BJ (cell line): Measurements from ENCODE around the gene UBE2E1. TPM values are rescaled to one million over a fixed set of nuclear protein-coding genes. Genes with fewer than 3 reads are reported as not detected.

Source experiments
- CTCF ChIA-PET: fragments of 350-600 bp; formaldehyde crosslinking; extraction: SDS; loops from one replicate; lab custom pipeline; 2021; ENCODE audit warnings: antibody characterized with exemption, inconsistent platforms; lab: Yijun Ruan, JAX
- POLR2A ChIA-PET: fragments of 300-600 bp; sonication (Branson Sonifier 250); formaldehyde crosslinking; extraction: SDS; loops from one replicate; lab custom pipeline; 2021; ENCODE audit warnings: antibody characterized with exemption; lab: Charles Lee
- DNase-seq: peaks from one replicate; pipeline ENCODE4 v3.0.0-alpha.2; 2011; ENCODE audit warnings: low read depth
- H3K27me3 ChIP-seq: 2 replicates; pipeline ENCODE4 v1.6.0; 2011; ENCODE audit warnings: low read length; ENCODE audit not compliant: control insufficient read depth, insufficient read depth
- H3K36me3 ChIP-seq: 2 replicates; pipeline ENCODE4 v1.5.1; 2011; ENCODE audit warnings: low read length; ENCODE audit not compliant: control insufficient read depth, insufficient read depth
- H3K4me3 ChIP-seq: 2 replicates; pipeline ENCODE4 v1.5.1; 2011; ENCODE audit warnings: low read depth, mild to moderate bottlenecking, control low read depth, low read length
- polyA plus RNA-seq: library from polyadenylated mRNA; depleted of rRNA; stranded (reverse); fragments of >200 nt; gene quantifications from 2 replicates; pipeline ENCODE4 v1.2.3, GENCODE V29; 2011
- TF ChIP-seq, protein P1 (sequence below): IDR thresholded peaks from 2 replicates; pipeline ENCODE4 v1.5.1; 2011; ENCODE audit warnings: low read depth, mild to moderate bottlenecking, control low read depth, inconsistent platforms, low read length, moderate library complexity; ENCODE audit not compliant: insufficient read depth

The UBE2E1 gene
- polyA plus RNA-seq, 1 experiment = 70.0 TPM

DNA sequence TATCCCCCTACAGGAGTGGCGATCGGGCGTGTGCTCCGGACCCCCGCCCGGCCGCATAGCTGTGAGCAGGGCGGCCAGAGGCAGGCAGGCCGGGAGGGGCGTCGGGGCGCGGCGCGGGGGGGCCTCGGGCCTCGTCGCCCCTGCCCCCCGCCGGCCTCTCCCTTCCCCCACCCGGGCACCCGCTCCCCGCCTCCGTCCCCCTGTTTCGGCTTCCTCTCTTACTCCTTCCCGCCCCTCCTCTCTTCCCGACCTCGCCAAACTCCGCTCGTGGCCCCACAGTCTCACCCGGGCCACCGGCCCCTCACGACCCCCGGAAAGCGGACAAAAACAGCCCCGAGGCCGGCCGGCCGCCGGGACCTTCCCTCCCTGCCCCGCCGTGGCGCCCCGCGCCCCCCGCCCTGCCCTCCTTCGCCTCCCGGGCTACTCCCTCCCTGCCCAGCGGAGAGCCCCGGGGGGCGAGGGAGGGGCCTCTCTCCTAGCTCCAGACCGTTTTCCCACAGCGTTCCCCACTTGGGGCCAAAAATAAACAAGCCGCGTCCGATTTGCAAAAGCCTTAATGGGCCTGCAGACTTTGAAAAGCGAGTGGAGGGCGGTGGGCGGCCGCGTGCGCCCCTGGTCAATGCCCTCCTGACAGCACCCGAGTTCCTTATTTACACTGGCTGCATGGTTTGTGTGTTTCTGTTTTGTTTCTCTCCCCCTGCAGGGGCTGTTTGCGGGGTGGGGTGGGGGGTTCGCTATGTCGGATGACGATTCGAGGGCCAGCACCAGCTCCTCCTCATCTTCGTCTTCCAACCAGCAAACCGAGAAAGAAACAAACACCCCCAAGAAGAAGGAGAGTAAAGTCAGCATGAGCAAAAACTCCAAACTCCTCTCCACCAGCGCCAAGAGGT lies 1.0 kb downstream of the UBE2E1 start:
- Histone ChIP-seq H3K27me3 (no peaks in the 10 kb centered on the region), H3K36me3 (no peaks in the 10 kb centered on the region; the same call in 1 of the 2 replicates), H3K4me3 (peak overlapping the region; percentile 79)
- DNase-seq = no peak
- ChIA-PET POLR2A (interaction anchor here (0.6 kb wide), 1 partner anchor 227 kb away, joined by 4 read pairs; no protein-coding TSS in a partner anchor), CTCF (no interaction called here)
- TF ChIP-seq, protein P1, sequence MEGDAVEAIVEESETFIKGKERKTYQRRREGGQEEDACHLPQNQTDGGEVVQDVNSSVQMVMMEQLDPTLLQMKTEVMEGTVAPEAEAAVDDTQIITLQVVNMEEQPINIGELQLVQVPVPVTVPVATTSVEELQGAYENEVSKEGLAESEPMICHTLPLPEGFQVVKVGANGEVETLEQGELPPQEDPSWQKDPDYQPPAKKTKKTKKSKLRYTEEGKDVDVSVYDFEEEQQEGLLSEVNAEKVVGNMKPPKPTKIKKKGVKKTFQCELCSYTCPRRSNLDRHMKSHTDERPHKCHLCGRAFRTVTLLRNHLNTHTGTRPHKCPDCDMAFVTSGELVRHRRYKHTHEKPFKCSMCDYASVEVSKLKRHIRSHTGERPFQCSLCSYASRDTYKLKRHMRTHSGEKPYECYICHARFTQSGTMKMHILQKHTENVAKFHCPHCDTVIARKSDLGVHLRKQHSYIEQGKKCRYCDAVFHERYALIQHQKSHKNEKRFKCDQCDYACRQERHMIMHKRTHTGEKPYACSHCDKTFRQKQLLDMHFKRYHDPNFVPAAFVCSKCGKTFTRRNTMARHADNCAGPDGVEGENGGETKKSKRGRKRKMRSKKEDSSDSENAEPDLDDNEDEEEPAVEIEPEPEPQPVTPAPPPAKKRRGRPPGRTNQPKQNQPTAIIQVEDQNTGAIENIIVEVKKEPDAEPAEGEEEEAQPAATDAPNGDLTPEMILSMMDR = no peak

DNA sequence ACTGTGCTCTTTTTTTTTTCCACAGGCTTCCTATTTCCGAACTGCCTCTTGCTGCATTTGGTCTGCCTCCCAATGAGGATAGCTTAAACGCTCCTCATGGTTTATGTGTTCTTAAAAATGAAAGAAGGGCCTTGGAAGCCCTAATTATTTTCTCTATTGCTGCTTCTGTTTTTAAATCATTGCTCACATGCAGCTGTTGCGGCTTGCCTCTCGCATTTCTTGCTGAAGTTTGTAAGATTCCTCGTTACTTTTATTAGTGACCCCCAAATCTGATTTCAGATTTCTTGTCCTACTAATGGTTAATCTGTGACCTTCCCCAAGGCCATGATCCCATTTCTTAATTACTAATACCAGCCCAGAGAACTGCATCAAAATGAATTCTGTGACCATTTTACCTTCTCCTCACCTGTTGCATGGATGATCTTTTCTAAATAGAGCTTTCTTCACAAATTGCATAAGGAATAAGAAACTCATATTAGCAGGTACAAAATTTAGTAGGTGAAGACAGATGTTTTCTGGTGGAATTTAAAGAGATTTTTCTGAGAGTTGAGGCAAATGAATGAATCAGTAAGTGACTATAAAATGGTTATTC lies 1.8 kb downstream of the UBE2E1 start:
- ChIA-PET POLR2A (interaction anchor here (0.6 kb wide), 1 partner anchor 228 kb away, joined by 4 read pairs; no protein-coding TSS in a partner anchor), CTCF (interaction anchor here (0.5 kb wide), 1 partner anchor 657 kb away, joined by 3 read pairs; no protein-coding TSS in a partner anchor)
- Histone ChIP-seq H3K4me3 (peak overlapping the region; percentile 79), H3K36me3 (no peaks in the 10 kb centered on the region; the same call in 1 of the 2 replicates), H3K27me3 (no peaks in the 10 kb centered on the region)
- no peak for DNase-seq
- TF ChIP-seq, protein P1 = no peak

DNA sequence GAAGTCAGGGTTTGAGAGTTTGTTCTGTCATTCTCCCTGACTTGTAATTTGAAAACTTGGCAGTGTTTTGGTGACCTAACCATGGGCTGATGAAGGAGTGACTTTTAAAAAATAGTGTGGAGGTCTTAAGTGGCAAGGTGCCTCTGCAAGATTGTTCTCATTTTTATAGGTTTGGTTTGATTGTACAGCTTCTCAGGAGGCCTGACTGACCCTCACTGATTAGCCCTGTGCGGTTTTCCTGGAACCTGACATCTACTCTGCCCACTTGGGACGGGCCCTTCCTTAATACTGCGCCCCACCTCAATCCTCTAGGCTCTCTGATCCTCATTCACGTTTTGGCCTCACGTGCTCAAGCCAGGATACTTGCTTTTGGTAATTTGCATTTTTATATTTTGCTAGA lies 2.8 kb downstream of the UBE2E1 start:
- no peak overlapping the region for H3K4me3 ChIP-seq
- CTCF ChIA-PET = no interaction called here

DNA sequence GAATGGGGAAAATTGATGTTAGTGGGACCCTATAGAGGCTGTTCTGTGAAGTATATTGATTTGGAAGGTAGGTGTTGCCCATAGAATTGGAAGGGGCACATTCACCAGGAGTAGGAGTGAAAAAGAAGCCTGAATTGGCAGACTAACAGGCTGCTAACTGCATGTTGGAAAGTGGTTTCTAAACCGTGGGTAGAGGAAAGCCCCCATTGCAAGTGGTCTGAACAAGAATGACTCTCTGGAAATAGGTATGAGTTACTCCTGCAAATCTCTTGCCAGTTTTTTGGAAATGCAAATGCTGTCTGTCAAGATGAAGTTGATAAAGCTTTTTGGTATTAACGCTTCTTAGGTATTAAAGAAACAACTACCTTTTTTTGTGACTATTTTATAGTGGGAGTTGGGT lies 3.5 kb downstream of the UBE2E1 start:
- ChIA-PET CTCF (no interaction called here), POLR2A (no interaction called here)
- Histone ChIP-seq H3K36me3 (no peaks in the 10 kb centered on the region; the same call in 1 of the 2 replicates), H3K4me3 (no peak overlapping the region), H3K27me3 (no peaks in the 10 kb centered on the region)
- TF ChIP-seq, protein P1 = no peak
- DNase-seq = no peak

More for the DNA sequence above, 2.8 kb downstream of the UBE2E1 start:
- no peak for DNase-seq
- TF ChIP-seq, protein P1 = no peak
- POLR2A ChIA-PET = no interaction called here
- Histone ChIP-seq H3K36me3 (no peaks in the 10 kb centered on the region; the same call in 1 of the 2 replicates), H3K27me3 (no peaks in the 10 kb centered on the region)

DNA sequence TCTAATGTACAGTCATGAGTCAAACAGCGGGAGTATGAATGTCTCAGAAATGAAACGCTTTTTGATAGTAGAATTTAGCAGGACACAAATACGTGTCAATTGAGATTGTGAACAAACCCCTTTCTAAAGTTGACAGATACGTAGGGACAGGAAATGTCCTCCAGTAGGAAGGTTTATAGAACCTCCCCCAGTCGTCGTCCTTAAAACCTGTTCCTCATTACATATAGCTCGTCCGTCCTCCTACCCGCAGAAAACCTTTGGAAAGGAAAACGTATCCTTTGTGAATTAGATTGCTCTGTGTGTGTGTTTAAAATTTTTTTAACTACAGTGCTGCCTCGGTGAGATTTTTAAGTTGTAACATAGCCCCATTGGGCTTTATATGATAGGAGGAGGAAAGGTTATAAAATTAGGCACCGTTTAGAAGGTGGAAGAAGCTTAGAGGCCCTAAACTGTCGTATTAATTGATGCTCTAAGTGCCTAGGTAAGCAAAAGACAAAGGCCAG lies 4.1 kb downstream of the UBE2E1 start:
- TF ChIP-seq, protein P1 = no peak
- Histone ChIP-seq H3K4me3 (peak overlapping the region; percentile 56; the same call in 1 of the 2 replicates), H3K36me3 (no peaks in the 10 kb centered on the region; the same call in 1 of the 2 replicates), H3K27me3 (no peaks in the 10 kb centered on the region)
- no peak for DNase-seq
- ChIA-PET CTCF (no interaction called here), POLR2A (no interaction called here)
